AG20443 (cell line): ENCODE measurements around the gene GPR84.
"Not testable (repeated sequence)": the region's sequence is repeated elsewhere in the genome, so short reads cannot be mapped to it uniquely, and the experiment has no call there.

Experiments used
- DNase-seq: peaks from one replicate; pipeline ENCODE4 v3.0.0; 2012; ENCODE audit warnings: low spot score, mixed read lengths

GPR84 gene

GRCh38 chr12:54355104-54355815, 9.0 kb downstream of the GPR84 start:
- no peak for DNase-seq

- not testable (repeated sequence) for DNase-seq
Measured at GRCh38 chr12:54354271-54354670, 10.0 kb downstream of the GPR84 start.

GRCh38 chr12:54352891-54353874, 11.1 kb downstream of the GPR84 start:
- DNase-seq: peak; percentile 75

- DNase-seq: peak; percentile 55
Measured at GRCh38 chr12:54352022-54352531, 12.2 kb downstream of the GPR84 start.

GRCh38 chr12:54351341-54351740, 12.9 kb downstream of the GPR84 start:
- no peak for DNase-seq

GRCh38 chr12:54350743-54351142, 13.5 kb downstream of the GPR84 start:
- no peak for DNase-seq

- no peak for DNase-seq
Measured at GRCh38 chr12:54349679-54350078, 14.6 kb downstream of the GPR84 start.

GRCh38 chr12:54349036-54349435, 15.2 kb downstream of the GPR84 start:
- no peak for DNase-seq

- no peak for DNase-seq
Measured at GRCh38 chr12:54341378-54342300, 22.6 kb downstream of the GPR84 start.

GRCh38 chr12:54340846-54341245, 23.4 kb downstream of the GPR84 start:
- DNase-seq: no peak

GRCh38 chr12:54338698-54339296, 25.5 kb downstream of the GPR84 start:
- no peak for DNase-seq

- DNase-seq: peak; percentile 32
Measured at GRCh38 chr12:54337854-54338650, 26.2 kb downstream of the GPR84 start.

GRCh38 chr12:54337280-54337842, 26.9 kb downstream of the GPR84 start:
- DNase-seq: no peak

GRCh38 chr12:54333420-54334034, 30.8 kb downstream of the GPR84 start:
- no peak for DNase-seq

- DNase-seq: no peak
Measured at GRCh38 chr12:54331461-54331860, 32.8 kb downstream of the GPR84 start.

GRCh38 chr12:54330442-54330841, 33.8 kb downstream of the GPR84 start:
- no peak for DNase-seq

- no peak for DNase-seq
Measured at GRCh38 chr12:54329759-54330158, 34.5 kb downstream of the GPR84 start.

- DNase-seq: no peak
Measured at GRCh38 chr12:54328595-54329337, 35.5 kb downstream of the GPR84 start.
